Measurements from ENCODE around the gene NGEF. TPM values are rescaled to one million over a fixed set of nuclear protein-coding genes. Genes with fewer than 3 reads are reported as not detected.
A peak's percentile ranks its signal among the peaks of the same experiment; 100 is the strongest.

NGEF gene
- total RNA-seq, 1 donor from 2014 or later: 1.2 TPM

GRCh38 chr2:232900811-232901735 lies 112.0 kb downstream of the NGEF start:
- no peak for DNase-seq (ENCODE audit: low spot score)

DNA sequence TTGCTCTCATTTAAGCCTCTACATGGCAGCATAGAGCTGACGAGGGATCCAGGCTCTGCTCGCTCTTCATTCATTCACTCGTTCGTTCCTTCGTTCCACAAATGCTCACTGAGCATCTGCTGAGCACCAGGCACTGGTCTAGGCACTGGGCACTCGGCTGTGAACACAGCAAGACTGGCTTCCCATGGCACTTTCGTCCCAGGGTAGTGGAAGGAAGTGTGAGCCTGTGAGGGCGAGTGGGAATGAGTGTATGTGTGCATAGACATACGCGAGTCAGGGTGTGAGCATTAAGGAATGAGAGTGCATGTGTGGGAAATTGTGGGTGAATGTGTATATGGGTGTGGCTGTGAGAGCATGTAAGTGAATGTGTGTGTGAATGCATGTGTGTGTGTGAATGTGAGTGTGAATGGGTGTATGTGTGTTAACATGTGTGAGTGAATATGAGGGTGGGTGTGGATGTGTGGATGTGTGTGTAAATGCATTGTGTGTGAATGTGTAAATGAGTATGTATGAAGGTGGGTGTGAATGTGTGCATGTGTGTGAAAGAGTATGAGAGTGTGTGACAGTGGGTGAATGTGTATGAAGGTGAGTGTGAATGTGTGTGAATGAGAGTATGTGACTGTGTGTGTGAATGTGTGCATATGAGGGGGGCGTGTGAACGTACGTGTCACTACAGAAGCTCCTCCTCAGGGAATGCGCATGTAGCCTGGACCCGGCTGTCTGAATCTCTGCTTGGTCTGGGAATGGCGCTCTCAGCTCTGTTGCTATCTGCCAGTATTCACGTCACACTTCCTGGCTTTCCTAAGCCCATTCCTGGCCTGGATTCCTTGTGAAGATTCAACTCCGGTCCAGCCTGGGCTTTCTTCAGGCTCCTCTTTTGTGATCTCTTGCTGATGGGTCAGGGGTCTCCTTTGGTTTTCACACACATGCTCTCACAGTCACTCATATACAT lies 114.2 kb downstream of the NGEF start:
- DNase-seq (ENCODE audit: low spot score): peak; percentile 86

DNA sequence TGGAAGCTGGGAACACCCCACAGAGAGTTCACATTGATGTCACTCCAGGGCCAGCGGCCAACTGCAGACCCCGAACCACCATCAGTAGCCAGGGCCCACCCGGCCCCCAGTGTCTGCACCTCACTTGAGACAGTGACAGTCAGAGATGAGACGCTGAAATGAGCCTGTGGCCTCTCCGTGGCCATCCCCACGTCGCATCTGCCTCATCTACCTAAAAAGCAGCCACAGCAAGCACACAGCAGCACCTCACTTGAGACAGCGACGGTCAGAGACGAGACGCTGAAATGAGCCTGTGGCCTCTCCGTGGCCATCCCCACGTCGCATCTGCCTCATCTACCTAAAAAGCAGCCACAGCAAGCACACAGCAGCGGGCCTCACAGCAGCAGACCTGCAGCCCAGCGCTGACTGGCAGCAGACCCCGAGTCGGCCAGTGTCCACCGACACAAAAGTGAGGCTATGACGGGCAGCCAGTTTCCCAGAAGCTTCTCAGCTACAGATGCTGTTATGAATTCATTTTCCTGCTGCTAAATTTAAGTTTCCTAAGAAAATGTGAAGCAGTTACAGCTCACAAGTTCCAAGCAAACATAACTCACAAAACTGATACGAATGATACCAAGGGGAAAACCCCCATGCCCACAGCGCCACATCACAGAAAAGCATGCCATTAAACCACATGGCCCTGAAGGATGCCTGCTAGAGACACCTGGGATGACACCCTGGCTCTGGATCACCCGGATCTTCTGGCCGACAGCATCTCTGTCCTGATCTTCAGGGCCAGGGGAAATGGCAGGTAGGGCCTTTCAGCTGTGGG lies 115.3 kb downstream of the NGEF start:
- no peak for DNase-seq (ENCODE audit: low spot score)

DNA sequence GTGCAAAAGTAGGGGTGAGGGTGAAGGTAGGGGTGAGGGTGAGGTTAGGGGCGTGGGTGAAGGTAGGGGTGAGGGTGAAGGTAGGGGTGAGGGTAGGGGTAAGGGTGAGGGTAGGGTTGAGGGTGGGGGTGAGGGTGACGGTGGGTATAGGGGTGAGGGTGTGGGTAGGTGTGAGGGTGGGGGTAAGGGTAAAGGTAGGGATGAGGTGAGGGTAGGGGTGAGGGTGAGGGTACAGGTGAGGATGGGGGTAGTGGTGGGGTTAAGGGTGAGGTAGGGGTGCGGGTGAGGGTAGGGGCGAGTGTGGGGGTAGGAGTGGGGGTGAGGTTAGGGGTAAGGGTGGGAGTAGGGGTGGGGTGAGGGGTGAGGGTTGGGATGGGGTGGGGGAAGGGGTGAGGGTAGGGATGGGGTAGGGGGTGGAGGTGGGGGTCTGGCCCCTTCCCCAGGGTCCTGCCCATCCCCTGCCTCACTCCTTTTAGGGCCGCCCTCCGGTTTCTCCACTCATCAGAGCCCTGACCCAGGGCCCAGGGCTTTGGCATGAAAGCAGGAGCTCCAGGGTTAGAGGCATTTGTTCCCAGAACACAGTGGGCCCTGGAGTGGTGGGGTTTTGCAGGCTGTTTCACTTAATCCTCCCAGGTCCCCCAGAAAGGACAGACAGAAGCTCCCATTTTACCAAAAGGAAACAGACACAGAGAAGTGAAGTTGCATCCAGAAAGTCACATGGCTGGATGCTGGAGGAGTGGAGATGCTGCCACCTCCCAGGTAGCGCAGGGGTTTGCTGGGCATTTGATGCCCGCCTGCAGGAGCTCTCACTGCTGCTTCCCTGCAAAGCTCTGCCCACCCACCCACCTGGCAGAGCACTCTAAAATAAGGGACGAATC lies 116.1 kb downstream of the NGEF start:
- no peak for DNase-seq (ENCODE audit: low spot score)

- no peak for DNase-seq (ENCODE audit: low spot score)
These were observed 116.9 kb downstream of the NGEF start for GRCh38 chr2:232896111-232896510.

GRCh38 chr2:232894746-232895145 lies 118.3 kb downstream of the NGEF start:
- no peak for DNase-seq (ENCODE audit: low spot score)

GRCh38 chr2:232894251-232894650 lies 118.8 kb downstream of the NGEF start:
- DNase-seq (ENCODE audit: low spot score): no peak

- DNase-seq (ENCODE audit: low spot score): no peak
These were observed 119.2 kb downstream of the NGEF start for GRCh38 chr2:232893834-232894233.

- DNase-seq (ENCODE audit: low spot score): no peak
These were observed 120.2 kb downstream of the NGEF start for GRCh38 chr2:232892843-232893242.

GRCh38 chr2:232892221-232892620 lies 120.8 kb downstream of the NGEF start:
- DNase-seq (ENCODE audit: low spot score): no peak

- DNase-seq (ENCODE audit: low spot score): no peak
These were observed 121.4 kb downstream of the NGEF start for GRCh38 chr2:232891621-232892071.

- DNase-seq (ENCODE audit: low spot score): no peak
These were observed 122.0 kb downstream of the NGEF start for GRCh38 chr2:232890896-232891601.

GRCh38 chr2:232890536-232890895 lies 122.5 kb downstream of the NGEF start:
- DNase-seq (ENCODE audit: low spot score): no peak

- DNase-seq (ENCODE audit: low spot score): no peak
These were observed 123.1 kb downstream of the NGEF start for GRCh38 chr2:232889876-232890401.

DNA sequence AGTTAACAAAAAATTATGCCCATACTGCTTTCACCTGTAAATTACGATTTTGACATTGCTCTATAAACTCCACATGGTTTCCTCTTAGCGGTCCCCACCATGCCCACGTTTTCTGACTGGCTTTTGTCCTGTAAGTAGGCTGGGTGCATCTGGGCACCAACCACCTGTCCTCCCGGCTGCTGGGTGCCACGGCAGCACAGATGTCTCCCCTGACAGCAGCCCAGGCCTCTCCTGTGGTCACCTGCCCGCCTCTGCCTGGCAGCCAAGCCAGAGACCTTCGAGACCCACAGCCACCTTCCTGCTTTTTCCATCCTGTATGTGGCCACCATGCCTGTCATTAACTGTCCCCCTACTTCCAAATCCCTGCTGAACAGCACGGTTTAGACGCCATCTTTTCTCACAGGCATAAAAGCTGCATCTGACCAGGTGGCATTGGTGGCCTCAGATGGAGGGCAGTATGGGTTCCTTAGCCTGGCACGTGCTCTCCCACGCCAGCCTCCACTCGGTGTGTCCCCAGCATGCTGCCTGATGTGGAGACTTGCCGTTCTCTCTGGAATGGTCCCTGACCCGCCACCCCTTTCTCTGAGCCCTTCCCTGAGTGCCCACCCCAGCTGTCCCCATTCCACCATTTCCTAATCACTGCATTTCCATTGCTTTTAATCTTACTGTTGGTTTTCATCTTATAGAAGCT lies 124.1 kb downstream of the NGEF start:
- no peak for DNase-seq (ENCODE audit: low spot score)

GRCh38 chr2:232888099-232888836 lies 124.8 kb downstream of the NGEF start:
- no peak for DNase-seq (ENCODE audit: low spot score)

GRCh38 chr2:232887171-232887850 lies 125.7 kb downstream of the NGEF start:
- no peak for DNase-seq (ENCODE audit: low spot score)

DNA sequence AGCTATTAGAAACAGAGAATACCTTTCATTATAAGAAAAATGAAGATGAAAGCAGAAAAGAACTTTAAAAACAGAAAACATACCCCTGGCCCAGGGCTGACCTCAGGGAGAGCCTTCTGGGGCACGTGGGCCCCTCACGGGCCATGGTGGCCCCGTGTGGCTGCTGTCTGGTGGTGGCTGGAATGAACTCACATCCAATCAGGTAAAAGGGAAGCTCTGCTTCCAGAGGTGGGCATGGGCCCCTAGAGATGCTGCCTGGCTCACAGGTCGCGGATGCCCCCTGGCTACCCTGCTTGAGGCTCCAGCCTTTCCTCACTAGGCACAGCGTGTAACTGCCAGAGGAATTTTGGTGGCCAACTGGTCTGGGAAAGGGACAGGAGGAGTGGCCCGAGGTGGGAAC lies 126.4 kb downstream of the NGEF start:
- DNase-seq (ENCODE audit: low spot score): no peak
